Stimulated activated CD8-positive, alpha-beta memory T cell treated with anti-CD3 and anti-CD28 coated beads, Interleukin-15, amount 100 ng/mL, for 1 hour (primary cell): ENCODE measurements around the gene TEX13B.
"Not testable (repeated sequence)": the region's sequence is repeated elsewhere in the genome, so short reads cannot be mapped to it uniquely, and the experiment has no call there.

Experiments used
- DNase-seq: peaks from one replicate; pipeline ENCODE4 v3.0.0-alpha.2; 2020; ENCODE audit warnings: low read depth

TEX13B gene

GRCh38 chrX:107982356-107982755 is at the start of gene TEX13B:
TSS of gene TEX13B (minus strand) at chrX:107982370. CDS start at chrX:107982127, 243 bp downstream.
- no peak for DNase-seq

GRCh38 chrX:108029928-108030711 is 48.0 kb upstream of the TEX13B start:
- no peak for DNase-seq

- no peak for DNase-seq
Measured at GRCh38 chrX:108028854-108029253, 46.7 kb upstream of the TEX13B start.

- no peak for DNase-seq
Measured at GRCh38 chrX:108025954-108026600, 43.9 kb upstream of the TEX13B start.

- no peak for DNase-seq
Measured at GRCh38 chrX:108025376-108025775, 43.2 kb upstream of the TEX13B start.

GRCh38 chrX:108022491-108023089 is 40.4 kb upstream of the TEX13B start:
- no peak for DNase-seq

GRCh38 chrX:108020631-108021030 is 38.5 kb upstream of the TEX13B start:
- DNase-seq, result no peak

GRCh38 chrX:108019382-108019875 is 37.3 kb upstream of the TEX13B start:
- DNase-seq, result no peak

GRCh38 chrX:108018656-108019381 is 36.6 kb upstream of the TEX13B start:
- no peak for DNase-seq

GRCh38 chrX:108001218-108001814 is 19.1 kb upstream of the TEX13B start:
- no peak for DNase-seq

GRCh38 chrX:108000751-108001150 is 18.6 kb upstream of the TEX13B start:
- no peak for DNase-seq

- DNase-seq, result no peak
Measured at GRCh38 chrX:107996124-107996523, 14.0 kb upstream of the TEX13B start.

GRCh38 chrX:107985033-107985432 is 2.9 kb upstream of the TEX13B start:
- no peak for DNase-seq

- no peak for DNase-seq
Measured at GRCh38 chrX:107979534-107979933, 2.6 kb downstream of the TEX13B start.

GRCh38 chrX:107978707-107979307 is 3.4 kb downstream of the TEX13B start:
- DNase-seq, result no peak

- no peak for DNase-seq
Measured at GRCh38 chrX:107978071-107978470, 4.1 kb downstream of the TEX13B start.

GRCh38 chrX:107971636-107972035 is 10.5 kb downstream of the TEX13B start:
- DNase-seq, result no peak

GRCh38 chrX:107970073-107970472 is 12.1 kb downstream of the TEX13B start:
- DNase-seq, result no peak

- no peak for DNase-seq
Measured at GRCh38 chrX:107968623-107969022, 13.5 kb downstream of the TEX13B start.

- not testable (repeated sequence) for DNase-seq
Measured at GRCh38 chrX:107955337-107955736, 26.8 kb downstream of the TEX13B start.

GRCh38 chrX:107940095-107940494 is 42.1 kb downstream of the TEX13B start:
- DNase-seq, result no peak

- DNase-seq, result no peak
Measured at GRCh38 chrX:107936434-107936730, 45.8 kb downstream of the TEX13B start.
